Spleen (tissue), 11 donors: ENCODE measurements around the gene RBM47. TPM values are rescaled to one million over a fixed set of nuclear protein-coding genes. Genes with fewer than 3 reads are reported as not detected.

Experiments
- DNase-seq: peaks from one replicate; pipeline ENCODE4 v3.0.0-alpha.2; 2020
- H3K27ac ChIP-seq, 8 donors: fragments of 200-600 bp; sonication (generic) in 7 of 8; 1 replicate in 4 of 8; 2 replicates in 4 of 8; pipeline versions ENCODE4 v1.5.0 to v1.8.0; 2016 to 2021; ENCODE audit warnings: inconsistent platforms in 4 of 8, mild to moderate bottlenecking in 4 of 8, moderate library complexity in 1 of 8
- H3K27me3 ChIP-seq, 7 donors: fragments of 200-600 bp; sonication (generic) in 6 of 7; replicated peaks in 1 of 7; 1 replicate in 4 of 7; 2 replicates in 3 of 7; pipeline versions ENCODE4 v1.5.0 to v1.8.0; 2016 to 2021; ENCODE audit warnings: inconsistent platforms in 3 of 7, mild to moderate bottlenecking in 1 of 7
- H3K36me3 ChIP-seq, 6 donors: fragments of 200-600 bp; sonication (generic) in 5 of 6; 1 replicate in 4 of 6; 2 replicates in 2 of 6; pipeline versions ENCODE4 v1.5.0 to v1.8.0; 2016 to 2021; ENCODE audit warnings: inconsistent platforms in 2 of 6
- H3K4me1 ChIP-seq, 6 donors: fragments of 200-600 bp; sonication (generic) in 5 of 6; 1 replicate in 3 of 6; 2 replicates in 3 of 6; pipeline versions ENCODE4 v1.5.0 to v1.8.0; 2016 to 2021; ENCODE audit warnings: inconsistent platforms in 3 of 6
- H3K4me3 ChIP-seq, 8 donors: fragments of 200-600 bp; sonication (generic) in 7 of 8; 1 replicate in 4 of 8; 2 replicates in 4 of 8; pipeline versions ENCODE4 v1.5.0 to v1.8.0; 2016 to 2021; ENCODE audit warnings: inconsistent platforms in 4 of 8, mild to moderate bottlenecking in 4 of 8, moderate library complexity in 2 of 8
- H3K9me3 ChIP-seq, 8 donors: fragments of 200-600 bp; sonication (generic) in 7 of 8; 1 replicate in 4 of 8; 2 replicates in 4 of 8; pipeline versions ENCODE4 v1.5.0 to v1.8.0; 2016 to 2021; ENCODE audit warnings: inconsistent platforms in 4 of 8
- POLR2A ChIP-seq, 3 donors: fragments of 450-650 bp; IDR thresholded peaks; one replicate each; pipeline ENCODE4 v1.5.1; 2017; ENCODE audit warnings: antibody characterized with exemption in 3 of 3, mild to moderate bottlenecking in 1 of 3
- POLR2AphosphoS5 ChIP-seq, 3 donors: sonication (generic); formaldehyde crosslinking; IDR thresholded peaks; one replicate each; pipeline ENCODE4 v1.5.1; 2017; ENCODE audit warnings: antibody characterized with exemption in 3 of 3
- WGBS, 5 donors: extraction: QIAGEN DNeasy Blood & Tissue Kit in 3 of 5; methylation state at CpG; one replicate each; pipeline versions ENCODE4 v1.1.5 to v1.1.7; 2013 to 2018; 5-methylcytosine and 5-hydroxymethylcytosine counted together
- intact Hi-C: fragments of 100-400 bp; cut with DNase I; formaldehyde crosslinking; loops from one replicate; pipeline ENCODE4 v1.15.0; 2023; ENCODE audit warnings: low total_unique reads
- polyA plus RNA-seq, 3 donors: library from polyadenylated mRNA; stranded (reverse); fragments of 200-250 nt; gene quantifications; one replicate each; pipeline ENCODE4 v1.2.1, GENCODE V29; 2013
- total RNA-seq, 7 donors: library from RNA; depleted of rRNA in 3 of 7; stranded (reverse); fragments of >200 nt in 3 of 7; fragmentation: NEBNext Ultra II Directional in 4 of 7; extraction: Animal tissue kit (Norgen Biotek cat#: 25700) in 4 of 7; gene quantifications; one replicate each; pipeline versions ENCODE4 v1.1.0 to v1.2.1, GENCODE V29; 2016 to 2021
- TF ChIP-seq, protein P1 (sequence below), 11 experiments: fragments of 200-600 bp in 7 of 11; fragments of 450-650 bp in 4 of 11; sonication (generic) in 4 of 11; IDR thresholded peaks in 8 of 11; conservative IDR thresholded peaks in 3 of 11; 1 replicate in 7 of 11; 2 replicates in 4 of 11; pipeline versions ENCODE4 v1.4.0 to v1.8.0; 2016 to 2021; ENCODE audit warnings: antibody characterized with exemption in 11 of 11, inconsistent platforms in 4 of 11, mild to moderate bottlenecking in 1 of 11
- donor health status: healthy with polysubstance abuse.
- donor health status: DM: no; HTN: no; CAD: no; lungs with moderate emphysema.
- donor health status: DM: no; HTN: no; CAD: no.
- donor health status: Bipolar disorder and iron deficiency.
- donor health status: healthy.
- donor health status: DM: no; HTN: no; CAD: no.
- donor health status: DM: yes; HTN: yes; CAD: no.

RBM47 gene
- total and polyA plus RNA-seq, 10 donors = 6.0 to 164 (median 77.9) TPM

- intact Hi-C loops = no loop called here
- no peak for DNase-seq
- WGBS, 5 donors = 37 to 46% (median 39%) methylated on average over 2 of the region's 2 CpGs
These were observed 15.6 kb downstream of the RBM47 start for GRCh38 chr4:40614031-40614430.

GRCh38 chr4:40613456-40613855, 16.2 kb downstream of the RBM47 start:
- Histone ChIP-seq H3K27me3 (no peaks in the 10 kb centered on the region), H3K27ac (peak overlapping the region in 3 of 8 donors; percentile 3 to 26 (median 26)), H3K36me3 (peaks cover 0 to 5% (median 0%) of the 10 kb centered on the region in 6 donors), H3K9me3 (no peaks in the 10 kb centered on the region), H3K4me1 (peaks cover 0 to 79% (median 13%) of the 10 kb centered on the region in 6 donors), H3K4me3 (no peak overlapping the region)
- TF ChIP-seq, protein P1, sequence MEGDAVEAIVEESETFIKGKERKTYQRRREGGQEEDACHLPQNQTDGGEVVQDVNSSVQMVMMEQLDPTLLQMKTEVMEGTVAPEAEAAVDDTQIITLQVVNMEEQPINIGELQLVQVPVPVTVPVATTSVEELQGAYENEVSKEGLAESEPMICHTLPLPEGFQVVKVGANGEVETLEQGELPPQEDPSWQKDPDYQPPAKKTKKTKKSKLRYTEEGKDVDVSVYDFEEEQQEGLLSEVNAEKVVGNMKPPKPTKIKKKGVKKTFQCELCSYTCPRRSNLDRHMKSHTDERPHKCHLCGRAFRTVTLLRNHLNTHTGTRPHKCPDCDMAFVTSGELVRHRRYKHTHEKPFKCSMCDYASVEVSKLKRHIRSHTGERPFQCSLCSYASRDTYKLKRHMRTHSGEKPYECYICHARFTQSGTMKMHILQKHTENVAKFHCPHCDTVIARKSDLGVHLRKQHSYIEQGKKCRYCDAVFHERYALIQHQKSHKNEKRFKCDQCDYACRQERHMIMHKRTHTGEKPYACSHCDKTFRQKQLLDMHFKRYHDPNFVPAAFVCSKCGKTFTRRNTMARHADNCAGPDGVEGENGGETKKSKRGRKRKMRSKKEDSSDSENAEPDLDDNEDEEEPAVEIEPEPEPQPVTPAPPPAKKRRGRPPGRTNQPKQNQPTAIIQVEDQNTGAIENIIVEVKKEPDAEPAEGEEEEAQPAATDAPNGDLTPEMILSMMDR (IDR thresholded peaks at IDR 0.05 in 8 of 11, conservative IDR thresholded peaks at IDR 0.05 in 3 of 11) = no peak
- TF ChIP-seq POLR2AphosphoS5 (IDR thresholded peaks at IDR 0.05) (no peak), POLR2A (IDR thresholded peaks at IDR 0.05) (no peak)
- no peak for DNase-seq
- intact Hi-C loops = no loop called here
- 81 to 91% (median 86%) methylated on average over 1 of the region's 1 CpG for WGBS, 5 donors

More at GRCh38 chr4:40614031-40614430, 15.6 kb downstream of the RBM47 start:
- peaks cover 0 to 77% (median 12%) of the 10 kb centered on the region in 6 donors for H3K4me1 ChIP-seq
- H3K27ac ChIP-seq = peak overlapping the region in 3 of 8 donors; percentile 26
- no peaks in the 10 kb centered on the region for H3K9me3 ChIP-seq
- peaks cover 0 to 5% (median 0%) of the 10 kb centered on the region in 6 donors for H3K36me3 ChIP-seq
- H3K27me3 ChIP-seq = no peaks in the 10 kb centered on the region
- H3K4me3 ChIP-seq = no peak overlapping the region
- no peak for TF ChIP-seq POLR2A (IDR thresholded peaks at IDR 0.05)
- TF ChIP-seq POLR2AphosphoS5 (IDR thresholded peaks at IDR 0.05) = no peak
- TF ChIP-seq, protein P1 (IDR thresholded peaks at IDR 0.05 in 8 of 11, conservative IDR thresholded peaks at IDR 0.05 in 3 of 11) = no peak

DNA sequence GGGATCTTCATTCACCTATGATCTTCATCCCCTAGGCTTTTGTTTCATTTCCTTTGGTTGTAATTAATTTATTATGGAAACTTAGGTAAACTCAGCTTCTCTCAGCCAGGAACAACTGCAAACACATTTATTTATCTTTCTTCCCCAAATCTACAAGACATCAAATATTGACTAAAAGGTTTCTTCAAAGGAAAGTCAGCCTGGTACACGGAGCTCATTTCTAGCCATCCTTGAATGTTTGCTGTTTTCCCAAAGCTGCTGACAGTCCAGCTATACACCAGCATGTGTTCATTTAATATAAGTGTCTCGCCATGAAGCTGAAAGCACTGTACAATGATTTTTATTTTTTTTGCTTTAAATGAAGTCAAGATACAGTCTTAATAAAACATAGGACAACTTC, 16.8 kb downstream of the RBM47 start:
- Histone ChIP-seq H3K4me1 (peaks cover 0 to 79% (median 15%) of the 10 kb centered on the region in 6 donors), H3K27ac (peak overlapping the region in 3 of 8 donors; percentile 8 to 26 (median 8)), H3K9me3 (no peaks in the 10 kb centered on the region), H3K36me3 (peaks cover 0 to 5% (median 0%) of the 10 kb centered on the region in 6 donors), H3K4me3 (no peak overlapping the region), H3K27me3 (no peaks in the 10 kb centered on the region)
- intact Hi-C loops = no loop called here
- 90 to 96% (median 95%) methylated on average over 2 of the region's 2 CpGs for WGBS, 5 donors
- TF ChIP-seq POLR2A (IDR thresholded peaks at IDR 0.05) = no peak
- DNase-seq = no peak

DNA sequence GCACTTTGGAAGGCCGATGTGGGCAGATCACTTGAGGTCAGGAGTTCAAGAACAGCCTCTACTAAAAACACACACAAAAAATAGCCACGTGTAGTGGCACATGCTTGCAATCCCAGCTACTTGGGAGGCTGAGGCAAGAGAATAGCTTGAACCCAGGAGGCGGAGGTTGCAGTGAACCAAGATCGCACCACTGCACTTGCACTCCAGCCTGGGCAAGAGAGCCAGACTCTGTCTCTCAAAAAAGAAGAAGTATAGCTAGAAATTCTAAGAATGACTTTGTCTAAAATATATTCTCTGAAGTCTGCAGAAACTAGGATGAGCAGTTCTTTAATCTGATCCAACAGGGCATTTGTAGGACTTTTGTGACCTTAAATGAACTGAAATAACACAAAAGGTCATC, 17.4 kb downstream of the RBM47 start:
- DNase-seq = no peak

More for the DNA sequence above, 17.4 kb downstream of the RBM47 start:
- Histone ChIP-seq H3K4me1 (peaks cover 0 to 82% (median 18%) of the 10 kb centered on the region in 6 donors), H3K4me3 (no peak overlapping the region), H3K27ac (peak overlapping the region in 3 of 8 donors; percentile 8 to 26 (median 8)), H3K27me3 (no peaks in the 10 kb centered on the region), H3K9me3 (no peaks in the 10 kb centered on the region), H3K36me3 (peaks cover 0 to 5% (median 0%) of the 10 kb centered on the region in 6 donors)
- no peak for TF ChIP-seq POLR2AphosphoS5 (IDR thresholded peaks at IDR 0.05)
- no peak for TF ChIP-seq POLR2A (IDR thresholded peaks at IDR 0.05)
- TF ChIP-seq, protein P1 (IDR thresholded peaks at IDR 0.05 in 8 of 11, conservative IDR thresholded peaks at IDR 0.05 in 3 of 11) = no peak
- WGBS, 5 donors = 82 to 91% (median 84%) methylated on average over 4 of the region's 4 CpGs
- intact Hi-C loops = no loop called here
